Fibroblast of villous mesenchyme (primary cell): ENCODE measurements around the gene ALK. TPM values are rescaled to one million over a fixed set of nuclear protein-coding genes. Genes with fewer than 3 reads are reported as not detected.
A peak's percentile ranks its signal among the peaks of the same experiment; 100 is the strongest.

Experiments used
- DNase-seq: peaks from one replicate; pipeline ENCODE4 v3.0.0-alpha.2; 2010; ENCODE audit warnings: low read depth
- H3K4me3 ChIP-seq: 2 replicates; pipeline ENCODE4 v1.5.1; 2011; ENCODE audit warnings: low read depth, mild to moderate bottlenecking, low read length
- total RNA-seq: library from RNA; depleted of rRNA; stranded (reverse); fragments of >200 nt; gene quantifications from 2 replicates; pipeline ENCODE4 v1.2.3, GENCODE V29; 2012
- TF ChIP-seq, protein P1 (sequence below): IDR thresholded peaks from 2 replicates; pipeline ENCODE4 v1.5.1; 2012; ENCODE audit warnings: low read depth, mild to moderate bottlenecking, low read length; ENCODE audit not compliant: insufficient read depth

ALK gene
- total RNA-seq, 1 donor, result not detected

GRCh38 chr2:29478641-29479040, 442.7 kb downstream of the ALK start:
- H3K4me3 ChIP-seq, result no peak overlapping the region
- TF ChIP-seq, protein P1, sequence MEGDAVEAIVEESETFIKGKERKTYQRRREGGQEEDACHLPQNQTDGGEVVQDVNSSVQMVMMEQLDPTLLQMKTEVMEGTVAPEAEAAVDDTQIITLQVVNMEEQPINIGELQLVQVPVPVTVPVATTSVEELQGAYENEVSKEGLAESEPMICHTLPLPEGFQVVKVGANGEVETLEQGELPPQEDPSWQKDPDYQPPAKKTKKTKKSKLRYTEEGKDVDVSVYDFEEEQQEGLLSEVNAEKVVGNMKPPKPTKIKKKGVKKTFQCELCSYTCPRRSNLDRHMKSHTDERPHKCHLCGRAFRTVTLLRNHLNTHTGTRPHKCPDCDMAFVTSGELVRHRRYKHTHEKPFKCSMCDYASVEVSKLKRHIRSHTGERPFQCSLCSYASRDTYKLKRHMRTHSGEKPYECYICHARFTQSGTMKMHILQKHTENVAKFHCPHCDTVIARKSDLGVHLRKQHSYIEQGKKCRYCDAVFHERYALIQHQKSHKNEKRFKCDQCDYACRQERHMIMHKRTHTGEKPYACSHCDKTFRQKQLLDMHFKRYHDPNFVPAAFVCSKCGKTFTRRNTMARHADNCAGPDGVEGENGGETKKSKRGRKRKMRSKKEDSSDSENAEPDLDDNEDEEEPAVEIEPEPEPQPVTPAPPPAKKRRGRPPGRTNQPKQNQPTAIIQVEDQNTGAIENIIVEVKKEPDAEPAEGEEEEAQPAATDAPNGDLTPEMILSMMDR, result no peak
- DNase-seq, result no peak

GRCh38 chr2:29477186-29477585, 444.2 kb downstream of the ALK start:
- TF ChIP-seq, protein P1, result no peak

DNA sequence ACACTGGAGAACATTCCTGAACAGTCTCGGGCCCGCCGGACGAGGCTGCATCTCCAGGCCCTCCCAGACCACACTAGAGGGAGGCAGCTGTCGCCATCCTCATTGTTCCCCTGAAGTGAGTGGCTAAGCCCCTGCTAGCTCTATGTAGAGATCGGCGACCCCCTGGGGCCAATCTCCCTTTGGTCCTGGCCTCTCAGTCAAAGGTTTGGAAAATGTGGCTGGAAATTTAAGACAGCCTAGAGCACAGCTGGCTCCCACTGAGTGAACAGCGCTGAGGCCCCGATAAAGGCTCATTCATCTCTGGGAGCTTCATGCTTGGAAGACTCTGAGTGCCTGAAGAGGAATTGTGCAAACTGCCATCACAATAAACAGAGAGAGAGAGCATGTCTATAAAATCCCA, 445.9 kb downstream of the ALK start:
- TF ChIP-seq, protein P1, result no peak
- H3K4me3 ChIP-seq, result no peak overlapping the region

More at GRCh38 chr2:29477186-29477585, 444.2 kb downstream of the ALK start:
- H3K4me3 ChIP-seq, result no peak overlapping the region
- DNase-seq, result no peak

GRCh38 chr2:29469961-29470360, 451.4 kb downstream of the ALK start:
- no peak overlapping the region for H3K4me3 ChIP-seq
- no peak for DNase-seq
- TF ChIP-seq, protein P1, result no peak

More for the DNA sequence above, 445.9 kb downstream of the ALK start:
- DNase-seq, result no peak

DNA sequence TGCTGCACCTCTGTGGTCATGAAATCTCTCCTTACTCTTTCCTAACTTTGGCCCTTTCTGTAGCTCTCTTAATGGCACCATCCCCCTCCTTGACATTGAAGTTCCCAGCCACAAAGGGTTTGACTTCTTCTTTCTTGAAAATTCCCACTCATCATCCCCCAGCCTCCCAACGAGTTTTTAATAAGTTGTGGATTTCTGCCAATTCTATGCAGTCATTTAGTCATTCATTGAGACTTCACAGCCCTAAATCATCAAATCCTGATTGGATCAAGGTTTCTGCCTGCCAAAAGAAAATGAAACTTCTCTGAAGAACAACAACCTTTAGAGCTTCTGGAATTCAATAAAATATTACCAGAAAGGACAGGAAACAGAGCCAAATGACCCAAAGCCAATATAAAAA, 451.9 kb downstream of the ALK start:
- no peak overlapping the region for H3K4me3 ChIP-seq
- no peak for DNase-seq
- TF ChIP-seq, protein P1, result no peak

DNA sequence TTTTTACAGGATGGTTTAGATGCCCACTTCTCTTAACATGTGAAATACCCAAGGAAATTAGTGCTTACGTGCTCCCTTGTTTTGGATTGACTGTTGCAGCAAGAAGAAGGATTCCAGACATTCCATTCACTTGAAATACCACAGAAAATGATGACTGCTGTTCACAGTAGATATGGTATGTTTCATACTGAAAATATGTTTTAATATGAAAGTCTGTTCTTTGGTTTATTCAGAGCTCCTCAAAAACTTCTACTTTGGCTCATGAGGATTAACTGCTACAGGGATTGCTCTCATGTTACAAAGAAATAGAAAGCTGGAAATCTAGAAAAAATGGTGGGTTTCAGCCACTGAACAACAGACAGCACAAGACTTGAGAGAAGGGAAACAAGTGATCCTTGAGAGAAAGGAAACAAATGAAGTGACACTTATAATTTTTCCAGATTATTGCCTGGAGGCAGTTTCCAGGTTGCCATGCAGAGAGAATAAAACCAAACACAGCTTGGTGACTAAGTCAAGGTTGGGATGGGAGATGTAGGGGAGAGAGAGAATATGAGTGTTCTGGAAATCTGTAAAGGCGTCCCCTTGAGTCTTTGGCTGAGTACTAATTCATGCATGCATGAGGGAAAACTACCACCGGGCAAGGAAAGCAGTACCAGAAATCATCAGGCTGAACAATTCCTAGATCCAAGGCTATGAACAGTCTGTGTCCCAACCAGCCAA, 458.0 kb downstream of the ALK start:
- TF ChIP-seq, protein P1, result no peak
- no peak overlapping the region for H3K4me3 ChIP-seq
- DNase-seq, result peak; percentile 65

- TF ChIP-seq, protein P1, result no peak
- H3K4me3 ChIP-seq, result no peak overlapping the region
- peak; percentile 28 for DNase-seq
Observed at GRCh38 chr2:29462293-29462692, 459.1 kb downstream of the ALK start.
